ENCODE results near the gene PRKCH.
"Not testable (repeated sequence)": the region's sequence is repeated elsewhere in the genome, so short reads cannot be mapped to it uniquely, and the experiment has no call there.

PRKCH gene

DNA sequence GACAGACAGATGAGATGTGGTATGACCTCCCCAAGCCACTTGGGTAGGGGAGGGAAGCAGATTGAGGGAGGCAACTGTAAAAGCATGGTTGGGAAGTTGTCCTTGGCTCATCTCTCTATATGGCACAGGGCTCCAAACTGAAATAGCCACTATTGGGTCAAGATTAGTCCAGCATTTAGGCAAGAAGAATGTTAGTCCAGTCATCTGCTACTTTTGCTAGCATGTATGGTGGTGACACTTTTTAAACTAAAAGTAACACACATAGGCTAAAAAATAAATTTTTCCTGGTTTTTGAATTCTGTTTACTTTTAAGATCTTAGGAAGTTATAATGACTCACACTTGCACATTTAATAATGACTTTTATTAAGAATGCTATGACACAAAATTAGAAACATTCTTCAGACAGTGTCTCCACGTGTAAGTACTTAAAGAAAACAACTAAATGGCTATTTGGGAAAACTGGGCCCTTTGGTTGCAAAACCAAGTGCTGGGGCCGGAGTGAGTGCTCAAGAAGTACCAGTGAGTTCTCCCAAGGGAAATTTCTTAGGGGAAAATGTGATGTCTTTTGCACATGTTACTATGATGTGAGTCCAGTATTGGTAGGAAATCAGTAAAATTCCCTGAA, 194.9 kb downstream of the PRKCH start:
- no peak for DNase-seq (ENCODE audit: low spot score)

DNA sequence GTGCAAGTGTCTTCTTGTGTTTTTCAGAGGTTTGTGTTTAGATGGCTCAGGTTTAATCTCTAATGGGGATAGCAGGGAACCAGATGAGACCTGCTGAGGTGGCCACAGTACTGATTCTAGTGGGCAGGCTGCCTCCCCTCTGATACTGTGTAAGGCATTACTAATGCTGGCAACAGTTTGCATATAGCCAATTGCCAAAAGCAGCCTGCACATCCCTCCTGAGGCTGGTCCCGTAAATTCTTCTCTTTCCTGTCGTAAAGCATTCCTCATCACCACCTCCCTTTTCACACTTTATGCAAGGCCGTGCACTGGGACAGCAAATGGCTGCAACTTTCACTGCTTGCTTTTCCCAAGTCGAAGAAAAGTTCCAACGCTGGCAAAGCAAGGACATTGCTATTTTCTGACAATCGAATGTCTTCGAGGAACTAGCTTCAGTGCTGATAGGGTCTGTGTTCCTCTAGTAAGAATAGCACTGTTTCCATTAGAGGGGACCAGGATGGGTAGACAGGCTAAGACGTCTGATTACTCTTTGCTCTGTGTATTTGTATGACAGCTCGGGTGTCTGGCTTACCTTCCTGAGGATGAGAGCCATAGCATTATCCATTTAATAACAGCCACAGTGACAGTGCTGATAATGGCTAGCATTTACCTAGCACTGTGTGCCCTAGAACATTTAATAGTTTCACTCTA, 195.7 kb downstream of the PRKCH start:
- no peak for DNase-seq (ENCODE audit: low spot score)

DNA sequence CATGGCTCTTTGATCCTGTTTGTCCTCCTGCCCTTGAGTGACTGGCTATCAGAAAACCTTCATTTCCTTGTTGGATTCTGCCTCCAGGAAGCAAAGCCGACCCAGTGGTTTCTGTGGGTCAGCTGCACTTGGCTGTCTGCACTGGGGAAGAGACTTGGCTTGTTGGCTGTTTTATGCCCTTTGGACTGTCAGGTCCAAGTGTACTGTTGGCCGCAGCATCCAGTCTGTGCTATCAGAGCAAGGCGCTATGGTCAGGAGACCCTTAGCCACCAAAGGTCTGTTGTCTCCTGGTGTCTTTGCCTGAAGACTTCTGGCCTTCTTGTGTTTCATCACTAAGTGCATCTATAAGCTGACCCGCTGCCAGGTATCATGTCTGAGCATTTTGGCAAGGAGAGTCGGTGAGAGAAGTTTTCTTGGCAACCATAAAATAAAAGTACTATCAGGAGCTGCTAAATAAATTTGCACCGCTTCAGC, 196.6 kb downstream of the PRKCH start:
- no peak for DNase-seq (ENCODE audit: low spot score)

DNA sequence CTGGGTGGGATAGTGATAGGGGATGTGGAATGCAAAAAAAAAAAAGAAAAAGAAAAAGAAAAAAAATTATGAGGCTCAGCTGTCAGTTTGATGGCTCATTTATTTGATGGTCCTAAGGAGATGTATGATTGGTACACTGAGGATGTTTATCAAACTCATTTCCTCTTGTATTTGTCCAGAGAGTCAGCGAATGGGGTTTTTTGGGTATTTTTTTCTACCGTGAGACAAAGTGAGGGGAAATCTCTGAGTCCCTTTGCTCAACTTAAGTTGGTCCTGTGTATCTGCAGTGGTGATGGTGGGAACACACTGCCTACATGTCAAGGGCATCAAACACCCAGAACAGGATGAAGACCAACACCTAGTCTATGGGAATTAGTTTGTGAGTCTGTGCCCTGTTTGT, 197.0 kb downstream of the PRKCH start:
- DNase-seq (ENCODE audit: low spot score), result no peak

DNA sequence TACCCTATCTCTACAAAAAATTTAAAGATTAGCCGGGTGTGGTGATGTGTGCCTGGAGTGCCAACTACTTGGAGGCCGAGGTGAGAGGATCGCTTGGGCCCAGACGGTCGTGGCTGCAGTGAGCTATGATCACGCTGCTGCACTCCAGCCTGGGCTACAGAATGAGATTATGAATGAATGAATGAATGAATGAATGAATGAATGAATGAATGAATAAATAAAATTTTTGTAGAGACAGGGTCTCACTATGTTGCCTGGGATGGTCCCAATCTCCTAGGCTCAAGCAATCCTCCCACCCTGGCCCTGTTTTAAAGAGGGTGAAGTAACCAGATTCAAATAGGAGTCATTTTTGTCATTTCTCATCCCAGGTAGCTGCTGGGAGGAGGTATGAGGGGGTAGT, 197.7 kb downstream of the PRKCH start:
- no peak for DNase-seq (ENCODE audit: low spot score)

DNA sequence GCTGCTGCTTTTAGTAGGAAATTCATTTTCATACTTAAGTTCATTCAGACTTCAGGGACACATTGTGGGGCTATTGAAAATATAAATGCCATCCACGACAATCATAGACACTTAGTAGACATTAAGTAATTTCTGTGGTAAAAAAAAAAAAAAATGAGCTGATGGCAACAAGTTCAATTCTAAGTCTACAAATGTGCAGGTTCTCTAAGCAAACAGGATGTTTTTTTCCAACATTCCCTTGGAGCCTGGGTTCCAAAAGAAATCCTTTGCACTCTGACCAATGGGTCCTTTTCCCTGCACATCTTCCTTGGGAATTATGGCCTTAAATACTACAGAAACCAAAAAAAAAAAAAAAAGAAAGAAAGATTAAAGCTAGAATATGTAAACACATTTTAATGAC, 198.4 kb downstream of the PRKCH start:
- DNase-seq (ENCODE audit: low spot score), result no peak

DNA sequence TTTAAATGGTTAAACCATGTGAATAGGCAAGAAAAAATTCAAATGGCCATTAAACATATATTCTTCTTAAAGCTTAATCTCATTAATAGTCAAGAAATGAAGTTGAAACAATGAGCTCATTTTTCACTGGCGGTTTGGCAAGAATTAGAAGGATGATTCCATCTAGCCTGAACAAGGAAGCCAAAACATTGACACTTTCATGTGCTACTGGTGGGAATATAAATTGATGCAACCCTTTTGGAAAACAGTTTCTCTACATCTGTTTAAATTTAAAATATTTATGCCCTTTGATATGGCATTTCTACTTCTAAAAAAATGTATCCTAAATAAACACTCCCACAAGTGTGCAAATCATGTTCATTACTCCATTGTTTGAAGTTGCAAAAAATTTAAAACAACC, 199.2 kb downstream of the PRKCH start:
- DNase-seq (ENCODE audit: low spot score), result no peak

DNA sequence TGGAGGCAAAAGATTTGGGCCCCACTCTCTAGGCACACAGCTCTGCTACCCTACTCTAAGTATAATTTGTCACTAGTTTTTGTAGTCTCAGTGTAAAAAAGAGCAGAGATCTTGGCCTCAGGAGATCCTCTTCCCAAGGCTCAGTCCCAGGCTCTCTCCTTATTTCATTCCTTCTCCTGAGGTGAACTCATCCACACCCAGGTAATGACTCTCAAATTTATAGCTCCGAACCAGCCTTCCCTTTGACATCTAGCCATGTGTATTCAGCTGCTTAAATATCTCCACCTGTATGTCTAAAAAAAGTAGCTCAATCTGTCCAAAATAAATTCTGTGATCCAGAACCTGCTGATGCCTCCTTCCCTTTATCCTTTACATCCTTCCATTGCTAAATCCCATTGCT, 200.4 kb downstream of the PRKCH start:
- no peak for DNase-seq (ENCODE audit: low spot score)

DNA sequence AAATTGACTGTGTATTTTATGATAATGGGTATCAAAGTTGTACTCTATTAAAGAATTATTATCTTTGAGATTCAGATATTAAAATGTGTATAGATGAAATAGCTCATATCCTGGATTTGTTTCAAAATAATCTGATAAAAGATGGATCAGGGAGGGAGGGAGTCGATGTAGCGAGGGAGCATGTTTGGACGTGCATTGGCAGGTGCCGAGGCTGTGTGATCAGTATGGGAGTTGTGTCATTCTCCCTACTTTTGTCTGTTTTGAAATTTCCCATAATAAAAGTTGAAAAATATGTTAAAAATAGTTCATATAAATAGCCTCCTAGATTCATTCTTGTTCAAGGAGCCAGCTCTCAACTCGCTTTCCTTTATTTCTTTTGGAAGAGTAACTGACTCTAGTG, 202.4 kb downstream of the PRKCH start:
- DNase-seq (ENCODE audit: low spot score), result no peak

DNA sequence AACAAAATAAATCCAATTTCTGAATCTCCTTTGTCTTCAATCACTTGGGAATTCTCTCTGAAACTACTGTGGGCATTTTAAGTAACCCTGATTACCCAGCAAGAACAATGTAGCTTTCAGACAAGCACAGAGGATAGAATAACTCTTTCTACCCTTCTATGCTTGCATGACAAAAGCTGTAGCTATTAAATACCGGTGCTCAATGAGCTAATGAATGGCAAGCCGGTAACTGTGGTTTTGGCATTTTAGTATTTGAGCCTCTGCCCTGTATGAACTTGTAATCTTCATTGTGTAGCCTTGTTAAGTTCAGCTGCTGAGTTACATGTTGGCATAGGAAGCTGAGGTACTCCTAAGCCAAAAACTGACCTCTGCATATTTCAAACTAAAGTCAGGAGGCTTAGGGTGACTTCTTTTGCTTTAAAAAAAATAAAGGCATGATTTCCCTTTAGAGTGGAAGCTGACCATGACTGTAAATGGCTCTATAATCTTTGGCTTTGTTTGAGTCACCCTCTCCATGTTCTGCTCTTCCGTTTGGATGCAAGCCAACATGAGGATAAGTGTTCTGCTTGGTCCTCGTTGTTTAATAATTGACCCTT, 202.9 kb downstream of the PRKCH start:
- DNase-seq (ENCODE audit: low spot score), result no peak

DNA sequence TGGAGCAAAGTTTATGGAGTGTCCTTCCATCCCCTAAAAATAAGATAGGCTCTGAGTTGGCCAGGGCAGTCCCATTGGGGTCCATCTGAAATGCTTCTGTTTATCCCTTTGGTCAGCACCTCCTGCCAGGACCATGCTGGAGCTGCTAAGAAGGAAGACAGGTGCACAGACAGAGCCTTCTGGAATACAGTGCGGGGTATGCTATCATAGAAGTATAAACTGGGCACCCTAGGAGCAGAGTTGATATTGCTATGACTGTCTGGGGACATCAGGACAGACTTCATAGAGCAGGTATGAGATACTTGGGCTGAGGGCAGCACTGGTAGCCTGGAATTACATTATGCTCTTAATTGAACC, 203.5 kb downstream of the PRKCH start:
- DNase-seq (ENCODE audit: low spot score), result no peak

DNA sequence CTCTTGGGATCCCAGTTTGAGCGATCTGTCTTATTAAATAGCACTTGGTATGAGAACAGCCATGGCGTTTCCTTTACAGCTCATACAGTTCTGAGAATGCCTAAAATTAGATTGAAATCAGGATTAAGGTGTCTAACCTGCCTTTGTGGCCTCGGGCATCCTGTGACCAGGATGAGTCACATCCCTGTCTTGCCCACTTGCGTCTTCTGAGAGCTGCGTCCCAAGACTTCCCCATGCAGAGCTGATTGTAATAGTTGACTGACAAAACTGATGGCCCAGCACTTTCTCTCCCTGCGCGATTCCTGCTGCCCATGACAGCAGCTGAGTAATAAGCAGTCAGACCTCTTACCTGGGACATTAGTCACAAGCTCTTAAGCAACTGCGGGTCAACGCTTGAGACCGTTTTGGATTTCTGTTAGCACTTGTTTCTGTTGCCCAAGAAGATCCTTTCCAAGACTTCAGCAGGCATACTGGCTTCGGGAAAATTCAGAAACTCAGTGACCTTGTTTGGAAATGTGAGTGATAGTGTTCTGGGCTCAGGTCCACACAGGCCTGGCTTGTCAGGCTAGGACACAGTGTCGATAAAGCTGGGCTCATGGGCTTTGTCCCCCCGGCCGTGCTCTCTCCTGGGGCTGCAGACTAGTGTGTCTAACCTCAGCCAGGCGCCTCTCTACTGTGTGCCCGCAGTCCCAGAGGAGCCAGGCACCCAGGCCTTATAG, 204.1 kb downstream of the PRKCH start:
- DNase-seq (ENCODE audit: low spot score), result no peak

DNA sequence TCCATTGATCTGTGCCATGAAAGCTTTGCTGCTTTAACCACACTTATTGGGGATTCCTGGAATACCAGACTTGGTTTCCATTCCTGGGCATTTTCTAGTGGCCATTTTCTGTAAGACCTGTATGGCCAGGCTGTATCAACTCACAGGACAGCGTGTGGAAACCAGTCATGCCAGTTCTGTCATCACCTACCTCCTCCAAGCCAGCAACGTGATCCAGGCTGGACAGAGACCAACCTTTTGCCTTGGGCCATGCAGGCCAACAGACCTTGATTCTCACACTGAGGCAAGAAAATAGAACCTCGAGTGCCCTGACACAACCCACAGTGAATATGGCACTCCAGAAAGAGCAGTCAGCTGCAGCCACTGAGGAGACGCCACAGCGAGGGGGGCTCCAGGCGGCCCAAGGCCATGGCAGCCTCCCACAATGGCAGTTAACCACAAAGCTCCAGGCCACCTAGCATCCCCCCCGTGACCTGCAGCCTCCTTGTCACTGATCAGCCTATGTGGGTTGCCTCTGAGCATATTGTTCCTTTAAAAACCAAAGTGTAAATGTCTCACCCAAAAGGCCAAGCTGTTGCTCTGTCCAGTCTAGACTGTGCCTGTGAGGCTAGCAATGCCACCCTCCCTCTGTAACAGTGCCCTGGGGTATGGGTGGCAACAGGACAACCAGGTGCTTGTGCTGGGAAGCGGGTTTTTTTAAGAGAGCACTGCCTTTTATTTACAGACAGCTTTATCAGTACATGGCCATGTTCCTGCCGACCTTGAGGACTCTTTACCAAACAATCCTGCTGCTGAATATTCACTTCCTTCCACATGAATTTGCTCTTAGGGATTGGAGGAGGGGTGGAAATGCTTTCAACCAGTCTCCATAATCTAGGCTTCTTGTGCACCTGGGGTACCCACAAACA, 205.3 kb downstream of the PRKCH start:
- DNase-seq (ENCODE audit: low spot score), result no peak

DNA sequence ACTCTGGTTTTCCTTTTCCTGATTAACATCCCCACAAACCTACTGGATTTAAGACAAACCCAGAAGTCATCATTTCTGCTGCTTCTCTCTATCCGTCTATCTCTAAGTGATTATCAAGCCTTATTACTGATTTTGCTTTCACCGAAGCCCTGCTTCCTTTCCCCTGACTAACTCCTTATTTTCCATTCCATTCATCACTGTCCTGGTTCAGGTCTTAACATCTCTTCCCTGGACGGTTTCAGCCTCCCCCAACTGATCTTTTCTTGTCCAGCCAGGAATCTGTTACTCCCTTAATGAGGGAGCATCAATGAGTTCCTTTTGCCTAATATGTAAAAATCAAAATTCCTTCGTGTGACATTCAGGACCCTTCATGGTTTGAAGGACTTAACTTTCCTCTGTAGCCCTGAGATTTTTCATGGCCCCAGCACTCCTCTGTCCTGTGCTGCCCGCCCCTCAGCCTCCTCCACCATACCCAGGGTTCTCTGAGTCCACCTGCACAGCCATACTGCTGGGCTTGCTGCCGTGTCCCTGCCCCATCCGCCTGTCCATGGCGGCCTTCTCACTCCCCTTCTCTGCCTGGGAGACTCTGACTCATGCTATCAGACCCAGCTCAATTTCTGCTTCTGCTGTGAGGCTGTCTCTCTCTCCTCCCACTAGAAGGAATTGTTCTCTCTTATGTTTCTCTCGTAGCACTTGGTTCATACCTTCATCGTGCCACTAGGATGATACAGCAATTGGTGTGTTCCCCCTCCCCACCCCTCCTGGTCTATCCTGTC, 206.1 kb downstream of the PRKCH start:
- no peak for DNase-seq (ENCODE audit: low spot score)

DNA sequence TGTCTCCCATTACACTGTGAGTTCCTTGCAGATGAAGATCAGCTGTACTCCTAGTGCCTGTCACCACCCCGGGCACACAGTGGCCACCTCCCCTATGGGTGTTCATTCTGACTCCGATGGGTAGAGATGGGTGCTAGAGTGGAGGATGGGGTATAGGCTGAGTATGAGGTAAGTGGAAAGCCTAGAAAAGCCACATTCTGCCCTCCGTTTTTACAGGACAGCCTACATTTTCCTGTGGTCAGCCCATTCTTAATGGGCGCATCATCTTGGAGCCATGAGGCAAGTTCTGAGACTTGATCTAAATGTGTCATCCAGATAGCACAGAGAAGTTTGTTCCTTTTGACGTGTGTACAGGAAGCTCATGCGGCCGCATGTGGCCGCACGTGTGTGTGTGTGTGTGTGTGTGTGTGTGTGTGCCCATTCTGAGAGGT, 207.2 kb downstream of the PRKCH start:
- no peak for DNase-seq (ENCODE audit: low spot score)

DNA sequence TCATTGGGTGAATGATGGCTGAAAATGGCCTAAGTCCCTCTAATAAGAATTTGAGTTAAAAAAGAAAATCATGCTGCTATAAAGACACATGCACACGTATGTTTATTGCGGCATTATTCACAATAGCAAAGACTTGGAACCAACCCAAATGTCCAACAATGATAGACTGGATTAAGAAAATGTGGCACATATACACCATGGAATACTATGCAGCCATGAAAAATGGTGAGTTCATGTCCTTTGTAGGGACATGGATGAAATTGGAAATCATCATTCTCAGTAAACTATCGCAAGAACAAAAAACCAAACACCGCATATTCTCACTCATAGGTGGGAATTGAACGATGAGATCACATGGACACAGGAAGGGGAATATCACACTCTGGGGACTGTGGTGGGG, 208.0 kb downstream of the PRKCH start:
- not testable (repeated sequence) for DNase-seq (ENCODE audit: low spot score)

DNA sequence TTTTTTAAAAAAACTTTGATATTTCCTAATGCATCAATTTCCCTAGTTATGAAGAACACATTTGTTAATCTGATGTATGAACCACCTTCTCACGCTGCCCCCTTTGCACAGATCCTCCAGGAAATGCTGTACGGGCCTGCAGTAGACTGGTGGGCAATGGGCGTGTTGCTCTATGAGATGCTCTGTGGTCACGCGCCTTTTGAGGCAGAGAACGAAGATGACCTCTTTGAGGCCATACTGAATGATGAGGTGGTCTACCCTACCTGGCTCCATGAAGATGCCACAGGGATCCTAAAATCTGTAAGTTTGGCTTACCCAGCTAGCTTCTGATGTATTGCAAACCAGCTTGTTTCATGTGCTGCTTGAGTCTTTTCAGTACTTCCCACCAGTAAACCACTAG, 208.9 kb downstream of the PRKCH start:
- DNase-seq (ENCODE audit: low spot score), result no peak

DNA sequence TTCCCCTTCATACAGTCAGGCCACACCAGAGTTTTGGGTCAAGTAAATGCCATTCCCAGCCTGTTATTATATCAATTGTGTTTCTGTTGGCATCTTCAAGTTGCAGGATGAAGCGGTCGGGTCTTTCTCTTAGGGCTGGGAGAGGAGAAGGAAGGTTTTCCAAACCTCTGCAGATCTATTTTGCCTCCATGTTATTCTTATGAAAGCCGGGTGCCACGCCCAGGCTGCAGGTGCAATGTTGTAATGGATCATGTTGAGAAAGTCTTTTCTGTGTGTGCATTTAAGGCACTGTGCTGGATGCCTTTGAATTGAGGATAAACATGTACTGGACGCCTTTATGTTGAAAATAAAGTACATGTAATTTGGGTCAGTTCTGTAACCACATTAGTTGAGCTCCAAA, 209.5 kb downstream of the PRKCH start:
- no peak for DNase-seq (ENCODE audit: low spot score)

DNA sequence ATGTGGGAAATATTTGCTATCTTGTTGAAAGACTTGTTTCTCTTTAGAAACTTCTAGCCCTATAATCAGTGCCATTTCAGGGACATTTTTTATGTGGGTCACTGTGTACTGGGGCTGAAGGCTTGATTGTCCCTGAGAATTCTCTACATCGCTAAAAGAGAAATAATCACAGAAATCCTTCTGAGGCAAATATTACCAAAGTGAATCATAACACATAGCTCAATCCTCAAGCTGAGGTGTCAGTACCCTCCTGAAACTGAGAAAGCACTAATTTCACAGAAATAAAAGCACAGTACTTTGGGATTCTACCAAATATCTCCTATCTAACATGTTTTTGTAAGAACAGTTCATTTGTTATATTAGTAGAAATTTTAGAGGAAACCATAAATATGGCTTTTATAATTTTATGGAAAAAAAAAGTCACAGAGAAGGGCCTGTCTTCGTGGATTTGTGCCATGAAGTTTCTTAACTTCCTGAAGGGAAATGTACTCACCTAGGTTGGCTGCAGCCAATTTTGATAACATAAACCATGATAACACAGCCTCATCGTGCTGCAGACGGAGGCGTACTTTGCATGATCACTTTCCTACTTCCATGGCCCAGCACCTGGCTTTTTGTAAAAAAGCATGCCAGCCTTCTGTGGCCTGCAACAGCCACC, 210.2 kb downstream of the PRKCH start:
- DNase-seq (ENCODE audit: low spot score), result no peak

DNA sequence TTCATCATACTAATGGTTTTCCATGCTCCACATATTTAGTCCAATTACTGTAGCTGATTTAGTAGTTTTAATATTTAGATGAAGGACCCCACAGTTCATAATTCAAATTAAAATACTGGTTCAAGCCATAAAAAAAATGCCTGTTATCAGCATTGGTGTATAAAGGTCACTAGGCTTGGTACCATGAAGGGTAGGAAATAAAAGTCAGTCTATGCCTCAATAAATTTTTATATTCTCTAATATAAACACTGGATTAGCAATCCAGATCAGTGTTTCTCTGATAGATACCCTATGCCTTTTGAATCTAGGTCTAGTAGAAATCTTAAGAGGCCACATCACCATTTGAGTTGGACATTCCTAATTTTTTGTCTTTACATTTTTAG, 210.7 kb downstream of the PRKCH start:
- DNase-seq (ENCODE audit: low spot score), result no peak

DNA sequence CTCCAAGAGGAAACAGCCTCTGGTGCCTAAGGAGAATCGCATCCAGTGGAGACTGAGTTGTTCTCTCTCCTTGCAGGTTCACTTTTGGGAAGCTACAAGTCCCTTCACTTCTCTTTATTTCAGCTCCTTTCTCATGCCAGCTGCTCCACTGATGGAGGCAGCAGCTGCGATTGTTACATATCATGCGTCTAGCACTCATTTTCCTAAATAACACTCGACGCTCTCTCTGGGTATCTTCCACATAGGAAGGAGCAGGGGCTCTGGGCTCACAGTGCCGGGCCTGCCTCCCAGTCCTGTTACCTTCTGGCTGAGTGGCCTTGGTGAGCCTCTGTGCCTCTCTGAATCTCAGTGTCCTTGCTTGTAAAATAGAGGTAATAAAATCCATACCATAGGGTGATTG, 211.4 kb downstream of the PRKCH start:
- DNase-seq (ENCODE audit: low spot score), result no peak
